ENCODE results near the gene TAF3. TPM values are rescaled to one million over a fixed set of nuclear protein-coding genes. Genes with fewer than 3 reads are reported as not detected.

TAF3 gene
- total RNA-seq, 4 donors from 2014 or later: 2.9 to 17.5 (median 5.1) TPM

GRCh38 chr10:7969623-7970022 is 151.3 kb downstream of the TAF3 start:
- no peak overlapping the region for H3K4me3 ChIP-seq
- no peaks in the 10 kb centered on the region for H3K36me3 ChIP-seq
- no peak for TF ChIP-seq CTCF (IDR thresholded peaks at IDR 0.05)
- TF ChIP-seq POLR2A (IDR thresholded peaks at IDR 0.05): no peak
- intact Hi-C loops (cut with DNase I; ENCODE audit: low total_unique reads): no loop called here
- no peak overlapping the region for H3K27ac ChIP-seq
- H3K4me1 ChIP-seq: no peaks in the 10 kb centered on the region
- H3K9me3 ChIP-seq: no peaks in the 10 kb centered on the region
- no peak for DNase-seq
- H3K27me3 ChIP-seq: no peaks in the 10 kb centered on the region

- H3K4me1 ChIP-seq: no peaks in the 10 kb centered on the region
- no peak for TF ChIP-seq POLR2A (IDR thresholded peaks at IDR 0.05)
- no peak for TF ChIP-seq CTCF (IDR thresholded peaks at IDR 0.05)
- intact Hi-C loops (cut with DNase I; ENCODE audit: low total_unique reads): no loop called here
These were observed 153.6 kb downstream of the TAF3 start for GRCh38 chr10:7971949-7972348.

GRCh38 chr10:7972367-7972766 is 154.1 kb downstream of the TAF3 start:
- TF ChIP-seq CTCF (IDR thresholded peaks at IDR 0.05): no peak
- no peak for TF ChIP-seq POLR2A (IDR thresholded peaks at IDR 0.05)
- Histone ChIP-seq H3K4me1 (no peaks in the 10 kb centered on the region), H3K27ac (no peak overlapping the region), H3K27me3 (no peaks in the 10 kb centered on the region), H3K9me3 (no peaks in the 10 kb centered on the region), H3K36me3 (no peaks in the 10 kb centered on the region), H3K4me3 (no peak overlapping the region)
- intact Hi-C loops (cut with DNase I; ENCODE audit: low total_unique reads): no loop called here
- DNase-seq: no peak

More at GRCh38 chr10:7971949-7972348, 153.6 kb downstream of the TAF3 start:
- Histone ChIP-seq H3K27ac (no peak overlapping the region), H3K36me3 (no peaks in the 10 kb centered on the region), H3K4me3 (no peak overlapping the region), H3K27me3 (no peaks in the 10 kb centered on the region), H3K9me3 (no peaks in the 10 kb centered on the region)
- DNase-seq: no peak

GRCh38 chr10:7980196-7980595 is 161.9 kb downstream of the TAF3 start:
- Histone ChIP-seq H3K27ac (no peak overlapping the region), H3K36me3 (no peaks in the 10 kb centered on the region), H3K27me3 (no peaks in the 10 kb centered on the region), H3K9me3 (no peaks in the 10 kb centered on the region), H3K4me3 (no peak overlapping the region), H3K4me1 (no peaks in the 10 kb centered on the region)
- intact Hi-C loops (cut with DNase I; ENCODE audit: low total_unique reads): no loop called here
- TF ChIP-seq CTCF (IDR thresholded peaks at IDR 0.05) (no peak), POLR2A (IDR thresholded peaks at IDR 0.05) (no peak)
- no peak for DNase-seq

GRCh38 chr10:7982727-7983126 is 164.4 kb downstream of the TAF3 start:
- intact Hi-C loops (cut with DNase I; ENCODE audit: low total_unique reads): no loop called here
- Histone ChIP-seq H3K4me3 (no peak overlapping the region), H3K4me1 (no peaks in the 10 kb centered on the region), H3K36me3 (no peaks in the 10 kb centered on the region), H3K27me3 (no peaks in the 10 kb centered on the region), H3K9me3 (no peaks in the 10 kb centered on the region), H3K27ac (no peak overlapping the region)
- no peak for DNase-seq
- TF ChIP-seq CTCF (IDR thresholded peaks at IDR 0.05) (no peak), POLR2A (IDR thresholded peaks at IDR 0.05) (no peak)

Data from uterus (tissue), 4 donors.